Stimulated activated CD8-positive, alpha-beta memory T cell treated with anti-CD3 and anti-CD28 coated beads, Interleukin-2, amount 100 ng/mL, for 48 hours (primary cell): Measurements from ENCODE around the gene CARMIL1.
"Not testable (repeated sequence)": the region's sequence is repeated elsewhere in the genome, so short reads cannot be mapped to it uniquely, and the experiment has no call there.

ENCODE experiments used
- DNase-seq, 2 donors: peaks; one replicate each; pipeline ENCODE4 v3.0.0-alpha.2; 2020; ENCODE audit warnings: low read depth in 2 of 2

Gene CARMIL1

GRCh38 chr6:25560865-25561264 lies 281.7 kb downstream of the CARMIL1 start:
- DNase-seq = no peak

GRCh38 chr6:25564943-25565342 lies 285.8 kb downstream of the CARMIL1 start:
- DNase-seq = no peak

DNA sequence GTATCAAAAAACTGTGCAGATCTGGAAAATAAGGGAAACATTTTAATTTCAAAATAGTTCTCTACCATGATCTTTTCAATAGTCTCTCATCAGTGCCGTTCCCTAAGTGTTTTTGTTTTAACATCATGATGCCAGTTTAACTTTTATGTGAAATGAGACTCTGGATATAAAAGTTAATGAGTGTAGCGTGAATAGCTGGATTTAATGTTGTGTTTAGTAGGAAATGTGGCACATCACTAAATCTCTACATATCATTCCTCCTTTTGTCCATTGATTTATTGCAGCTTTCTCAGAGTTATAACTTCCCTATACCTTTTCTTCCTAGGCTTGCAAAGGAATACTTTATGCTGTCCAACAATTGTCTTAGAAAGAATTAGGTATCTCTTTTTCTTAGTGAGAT lies 291.4 kb downstream of the CARMIL1 start:
- DNase-seq = no peak

GRCh38 chr6:25576919-25577318 lies 297.7 kb downstream of the CARMIL1 start:
- DNase-seq = no peak

- no peak for DNase-seq
Measured at GRCh38 chr6:25578538-25578937, 299.4 kb downstream of the CARMIL1 start.

DNA sequence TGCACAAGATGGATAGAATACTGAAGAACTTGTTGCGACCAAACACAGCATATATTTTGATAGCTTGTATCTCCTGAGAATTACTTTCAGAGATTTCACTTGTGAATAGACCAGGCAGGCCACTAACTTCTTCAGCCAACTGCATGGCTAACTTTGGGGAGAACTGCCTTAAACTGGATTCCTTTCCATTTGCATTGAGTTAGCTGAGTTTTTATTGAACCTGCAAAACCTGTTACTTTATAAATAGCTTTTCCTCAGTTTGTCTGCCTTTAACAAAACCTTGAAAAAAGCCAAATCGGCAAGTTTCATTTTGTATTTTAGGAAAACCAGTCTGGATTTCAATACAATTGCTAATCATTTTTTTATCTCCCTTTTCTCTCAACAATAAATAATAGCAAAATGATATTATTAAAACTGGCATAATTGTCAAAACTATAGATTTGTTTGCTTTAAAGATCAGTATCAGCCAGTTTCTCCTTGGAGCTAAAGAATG lies 300.3 kb downstream of the CARMIL1 start:
- no peak for DNase-seq

DNA sequence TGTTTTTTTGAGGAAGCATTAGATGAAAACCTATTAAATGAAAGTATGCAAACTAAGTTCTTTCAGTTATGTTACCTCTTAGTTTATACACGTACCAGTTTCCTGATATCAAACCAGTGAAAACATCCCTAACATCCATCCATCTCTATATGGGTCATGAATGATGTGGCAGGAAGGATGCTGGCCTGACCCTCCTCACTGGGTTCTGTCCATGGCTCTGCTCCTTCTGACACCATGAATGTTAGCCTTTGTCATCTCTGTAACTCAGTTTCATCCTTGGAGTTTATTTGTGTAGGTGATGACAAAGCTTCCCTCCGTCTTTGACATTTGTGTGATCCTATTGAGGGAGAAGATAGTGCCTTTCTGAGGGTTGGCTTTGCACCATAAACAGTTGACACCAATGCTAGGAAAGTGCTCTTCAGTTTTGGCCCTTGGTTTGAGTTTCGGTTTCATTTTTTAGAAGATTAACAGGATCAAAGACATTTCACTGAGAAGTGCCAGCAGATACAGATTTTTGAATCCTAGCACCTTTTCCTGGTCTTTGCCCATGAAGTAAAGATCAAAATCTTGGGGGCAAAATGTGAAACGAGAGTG lies 300.8 kb downstream of the CARMIL1 start:
- DNase-seq = no peak

DNA sequence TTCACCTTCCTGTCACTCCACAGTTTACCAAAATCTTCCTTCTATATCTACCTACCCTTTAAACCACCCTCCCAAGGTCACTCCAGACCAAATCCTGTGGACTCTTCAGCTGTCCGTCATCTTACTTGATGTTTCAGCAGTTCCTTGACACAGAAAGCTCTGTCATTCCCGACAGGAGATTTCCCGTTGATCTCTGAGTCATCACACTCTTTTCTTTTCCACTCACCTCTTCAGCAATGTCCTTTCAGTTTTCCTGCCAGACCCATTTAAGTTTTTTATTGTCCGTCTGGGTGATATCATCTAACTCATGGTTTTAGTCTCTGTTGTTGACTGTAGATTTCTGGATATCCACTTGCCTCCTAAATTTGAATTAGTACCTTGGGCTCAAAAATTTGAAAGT lies 302.9 kb downstream of the CARMIL1 start:
- no peak for DNase-seq

DNA sequence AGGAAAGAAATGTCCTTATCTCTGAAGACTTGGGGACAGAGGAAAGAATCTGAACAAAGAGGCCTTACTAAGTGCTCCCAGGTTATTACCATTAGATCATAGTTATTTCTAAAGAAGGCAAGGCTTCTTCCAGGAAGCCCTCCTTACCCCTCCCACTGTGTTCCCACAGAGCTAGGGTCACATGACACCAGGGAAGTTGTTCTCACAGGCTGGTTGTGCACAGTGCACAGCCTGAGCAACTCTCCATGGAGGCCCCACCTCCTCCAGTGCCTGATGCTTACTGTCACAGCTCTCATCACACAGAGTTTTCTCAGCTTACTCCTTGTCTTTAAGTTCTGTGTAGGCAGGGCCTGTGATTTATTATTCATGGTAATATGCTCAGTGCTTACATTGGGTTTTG lies 303.9 kb downstream of the CARMIL1 start:
- no peak for DNase-seq

- DNase-seq = no peak
Measured at GRCh38 chr6:25583906-25584305, 304.7 kb downstream of the CARMIL1 start.

- DNase-seq = no peak
Measured at GRCh38 chr6:25585225-25585624, 306.1 kb downstream of the CARMIL1 start.

DNA sequence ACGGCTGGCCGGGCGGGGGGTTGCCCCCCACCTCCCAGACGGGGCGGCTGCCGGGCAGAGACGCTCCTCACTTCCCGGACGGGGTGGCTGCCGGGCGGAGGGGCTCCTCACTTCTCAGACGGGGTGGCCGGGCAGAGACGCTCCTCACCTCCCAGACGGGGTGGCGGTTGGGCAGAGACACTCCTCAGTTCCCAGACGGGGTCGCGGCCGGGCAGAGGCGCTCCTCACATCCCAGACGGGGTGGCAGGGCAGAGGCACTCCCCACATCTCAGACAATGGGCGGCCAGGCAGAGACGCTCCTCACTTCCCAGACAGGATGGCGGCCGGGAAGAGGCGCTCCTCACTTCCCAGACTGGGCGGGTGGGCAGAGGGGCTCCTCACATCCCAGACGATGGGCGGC lies 306.9 kb downstream of the CARMIL1 start:
- DNase-seq = not testable (repeated sequence)

- DNase-seq = no peak
Measured at GRCh38 chr6:25586927-25587326, 307.8 kb downstream of the CARMIL1 start.

GRCh38 chr6:25590986-25591385 lies 311.8 kb downstream of the CARMIL1 start:
- DNase-seq = no peak

DNA sequence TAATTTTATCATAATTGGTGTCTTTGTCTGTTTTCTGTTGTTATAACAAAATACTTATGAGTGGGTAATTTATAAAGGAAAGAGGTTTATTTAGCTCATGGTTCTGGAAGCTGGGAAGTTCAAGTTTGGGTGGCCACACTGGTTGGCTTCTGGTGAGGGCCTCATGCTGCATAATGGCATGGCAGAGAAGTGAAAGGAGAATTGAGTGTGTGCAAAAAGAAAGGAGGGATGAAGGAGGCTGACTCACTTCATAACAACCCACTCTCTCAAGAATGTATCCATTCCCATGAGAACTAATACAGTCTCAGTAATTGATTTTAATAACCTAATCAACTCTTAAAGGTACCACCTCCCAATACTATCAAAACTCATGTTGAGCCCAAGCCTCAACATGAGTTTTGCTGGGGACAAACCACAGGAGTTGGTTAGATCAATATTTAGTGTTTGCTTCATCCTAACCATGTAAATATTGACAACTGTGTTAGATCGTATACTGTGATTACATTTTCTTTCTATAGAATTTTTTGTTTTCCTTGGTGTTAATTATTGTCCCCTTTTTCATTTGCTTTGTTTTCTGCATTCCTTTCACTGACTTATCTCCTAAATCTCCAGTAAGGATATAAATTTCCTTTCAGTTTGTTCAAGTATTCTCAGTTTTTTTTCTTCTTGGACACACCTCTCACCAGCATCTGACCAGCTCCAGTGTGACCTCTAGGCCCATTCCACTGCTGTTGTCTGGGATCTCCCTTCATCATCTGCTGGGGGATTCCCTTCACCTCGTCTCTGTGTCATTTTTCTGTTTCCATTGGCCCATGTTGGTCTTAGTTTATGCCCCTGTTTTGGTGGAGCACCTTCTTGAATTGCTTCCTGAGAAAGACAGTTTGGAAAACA lies 318.0 kb downstream of the CARMIL1 start:
- DNase-seq = no peak

DNA sequence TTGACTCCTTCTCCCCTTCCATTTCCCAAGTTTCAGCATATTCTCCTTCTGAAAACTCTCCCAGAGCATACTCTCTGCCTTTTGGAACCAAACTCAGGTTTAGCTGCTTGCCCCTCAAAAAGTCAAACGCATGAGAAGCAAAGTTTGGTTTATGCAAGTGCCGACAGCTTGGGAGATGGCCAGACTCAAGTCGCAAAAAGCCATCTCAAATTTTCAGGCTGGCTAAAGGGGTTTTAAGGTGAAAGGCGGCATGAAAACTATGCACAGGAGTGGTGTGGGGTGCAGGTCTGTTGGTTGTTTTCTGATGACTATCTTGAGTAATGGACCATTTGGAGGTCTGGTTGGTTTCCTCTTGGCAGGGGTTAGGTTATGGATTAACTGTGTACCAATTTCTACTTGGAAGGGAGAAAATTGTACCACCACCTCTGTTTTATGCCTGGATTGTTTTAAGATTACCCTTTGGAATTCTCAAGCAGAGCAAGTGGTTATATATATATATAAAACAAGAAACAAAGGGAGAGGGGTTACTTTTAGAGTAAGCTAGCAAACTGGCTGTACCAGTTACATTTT lies 320.4 kb downstream of the CARMIL1 start:
- DNase-seq = no peak

DNA sequence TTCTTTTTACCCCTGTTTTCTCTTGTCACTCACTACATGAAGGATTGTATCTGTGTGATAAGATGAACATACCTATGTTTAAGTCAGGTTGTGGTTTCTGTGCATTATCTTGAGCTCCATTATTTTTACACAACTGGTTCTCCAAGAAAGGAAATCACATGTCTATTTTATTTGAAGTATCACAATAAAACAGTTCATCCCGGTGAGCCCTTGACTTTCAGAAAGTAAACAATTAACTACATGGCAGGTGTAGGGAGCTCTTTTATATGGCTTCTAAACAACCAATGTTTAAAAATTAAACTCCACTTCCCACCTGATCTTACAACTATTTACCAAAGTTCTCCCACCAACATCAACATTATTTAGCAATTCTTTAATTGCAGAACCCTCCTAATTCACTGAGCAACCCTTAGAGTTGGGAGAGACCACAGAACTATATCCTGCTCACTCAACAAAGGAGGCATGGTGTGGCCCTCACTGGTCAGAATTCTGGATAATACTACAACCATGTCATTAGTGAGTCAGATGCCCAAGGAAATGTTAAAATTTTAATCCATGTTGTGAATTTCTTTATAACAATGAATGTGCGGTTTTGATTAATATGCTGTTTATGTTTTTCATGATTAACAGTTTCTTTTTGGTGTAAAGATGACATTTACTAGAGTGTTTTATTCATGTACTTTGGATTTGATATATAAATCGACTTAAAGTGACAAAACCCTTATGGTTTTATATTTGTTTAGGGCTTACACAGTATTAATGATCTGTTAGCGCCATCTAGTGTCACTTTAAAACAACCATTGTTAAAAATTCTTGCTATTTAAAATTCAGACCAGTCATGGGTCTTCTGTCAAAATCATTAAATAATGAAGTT lies 322.9 kb downstream of the CARMIL1 start:
- DNase-seq = no peak

GRCh38 chr6:25602674-25602982 lies 323.5 kb downstream of the CARMIL1 start:
- no peak for DNase-seq

DNA sequence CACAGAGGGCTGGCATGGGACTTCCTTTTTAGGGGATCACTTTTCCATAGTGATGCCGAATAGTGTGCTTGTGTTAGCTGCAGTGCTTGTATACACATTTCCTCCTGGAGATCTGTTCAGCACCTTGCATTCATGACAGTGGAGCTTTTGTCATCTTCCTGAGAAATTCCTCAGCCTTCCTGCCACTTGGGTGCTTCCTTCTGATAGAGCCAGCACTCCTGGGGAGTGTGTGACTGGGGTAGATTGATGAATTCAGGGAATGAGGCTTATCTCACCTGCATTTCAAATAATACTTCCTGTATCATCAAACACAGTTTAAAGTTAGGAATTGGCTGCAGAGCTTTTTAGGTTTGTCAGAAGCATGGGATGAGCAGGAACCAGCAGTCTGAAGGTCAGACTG lies 324.1 kb downstream of the CARMIL1 start:
- no peak for DNase-seq

- DNase-seq = no peak
Measured at GRCh38 chr6:25606151-25606550, 327.0 kb downstream of the CARMIL1 start.

DNA sequence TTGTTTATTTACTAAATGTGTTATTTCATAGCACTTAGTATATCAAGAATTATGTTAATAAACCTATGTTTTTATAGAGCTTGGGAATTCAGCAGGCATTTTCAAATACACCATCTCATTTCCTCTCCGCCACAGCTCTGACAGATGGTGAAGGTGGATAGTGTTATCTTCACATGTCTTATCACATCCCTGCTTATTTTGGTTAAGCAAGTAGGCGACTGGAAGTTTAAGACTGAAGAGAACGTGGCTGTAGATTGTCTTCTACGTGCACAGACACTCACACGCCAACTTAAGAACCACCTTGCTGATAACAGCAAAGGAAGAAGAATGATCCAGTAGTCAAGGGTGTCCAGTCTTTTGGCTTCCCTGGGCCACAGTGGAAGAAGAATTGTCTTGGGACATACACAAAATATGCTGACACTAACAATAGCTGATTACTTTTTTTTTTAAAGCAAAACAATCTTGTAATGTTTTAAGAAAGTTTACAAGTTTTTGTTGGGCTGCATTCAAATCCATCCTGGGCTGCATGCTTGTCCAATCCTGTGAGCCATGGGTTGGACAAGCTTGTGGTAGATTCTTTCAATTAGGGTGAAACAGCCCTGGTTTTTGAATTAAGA lies 329.5 kb downstream of the CARMIL1 start:
- no peak for DNase-seq

DNA sequence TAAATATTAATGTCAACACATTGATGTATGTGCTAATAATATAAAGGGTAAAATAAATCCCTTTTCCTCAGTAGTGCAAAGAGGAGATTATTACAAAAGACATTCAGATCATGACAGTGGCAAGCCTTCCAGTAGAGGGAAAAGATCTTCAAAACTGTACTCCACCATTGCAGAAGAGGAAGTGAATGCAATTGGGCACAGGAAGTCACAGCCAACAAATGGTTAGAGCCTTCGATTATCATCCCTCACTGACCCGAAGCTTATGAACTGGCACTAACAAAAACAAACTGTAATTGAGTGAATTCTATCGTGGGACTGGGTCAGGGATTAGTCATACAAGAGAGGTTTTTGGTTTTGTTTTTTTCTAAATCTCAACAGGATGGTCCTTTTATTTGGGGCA lies 333.5 kb downstream of the CARMIL1 start:
- DNase-seq = no peak
